CD14-positive monocyte (primary cell): ENCODE results near the gene ACTA1. TPM values are rescaled to one million over a fixed set of nuclear protein-coding genes. Genes with fewer than 3 reads are reported as not detected.
A peak's percentile ranks its signal among the peaks of the same experiment; 100 is the strongest.

Experiments used
- DNase-seq, 3 donors: peaks; one replicate each; pipeline ENCODE4 v3.0.0-alpha.2; 2011 to 2022
- H2AFZ ChIP-seq: 2 replicates; pipeline ENCODE4 v1.6.0; 2012; ENCODE audit warnings: mild to moderate bottlenecking, low read depth, low read length, inconsistent platforms; ENCODE audit not compliant: insufficient read depth, poor library complexity, severe bottlenecking
- H3K27ac ChIP-seq, 2 donors: 1 replicate in 1 of 2; 2 replicates in 1 of 2; pipeline ENCODE4 v1.5.1; 2012 to 2013; ENCODE audit warnings: low read length in 2 of 2, control low read depth in 1 of 2, inconsistent platforms in 1 of 2, low read depth in 1 of 2, mild to moderate bottlenecking in 1 of 2
- H3K27me3 ChIP-seq, 2 donors: one replicate each; pipeline versions ENCODE4 v1.6.0 to v1.6.1; 2011 to 2013; ENCODE audit warnings: low read length in 2 of 2; ENCODE audit not compliant: control insufficient read depth in 2 of 2, insufficient read depth in 2 of 2
- H3K36me3 ChIP-seq, 2 donors: replicated peaks in 1 of 2; 1 replicate in 1 of 2; 2 replicates in 1 of 2; pipeline versions ENCODE4 v1.5.1 to v1.6.1; 2012 to 2013; ENCODE audit warnings: low read length in 2 of 2, control low read depth in 1 of 2, inconsistent platforms in 1 of 2, mild to moderate bottlenecking in 1 of 2; ENCODE audit not compliant: insufficient read depth in 2 of 2, control insufficient read depth in 1 of 2
- H3K4me1 ChIP-seq, 2 donors: 1 replicate in 1 of 2; 2 replicates in 1 of 2; pipeline versions ENCODE4 v1.5.1 to v1.6.1; 2012 to 2013; ENCODE audit warnings: low read length in 2 of 2, control low read depth in 1 of 2, inconsistent platforms in 1 of 2, mild to moderate bottlenecking in 1 of 2, moderate library complexity in 1 of 2; ENCODE audit not compliant: insufficient read depth in 2 of 2, control insufficient read depth in 1 of 2
- H3K4me2 ChIP-seq: replicated peaks from 2 replicates; pipeline ENCODE3; 2012; ENCODE audit warnings: low read length, moderate library complexity, mild to moderate bottlenecking; ENCODE audit not compliant: poor library complexity, severe bottlenecking; ENCODE audit errors: extremely low read depth
- H3K4me3 ChIP-seq, 3 experiments: fragments of 200-600 bp in 1 of 3; sonication (generic) in 1 of 3; replicated peaks in 1 of 3; 1 replicate in 2 of 3; 2 replicates in 1 of 3; pipeline ENCODE4 v1.5.1; 2011 to 2013; ENCODE audit warnings: low read length in 3 of 3, mild to moderate bottlenecking in 3 of 3, control low read depth in 2 of 3, low read depth in 2 of 3, inconsistent platforms in 1 of 3, moderate library complexity in 1 of 3
- H3K79me2 ChIP-seq: 2 replicates; pipeline ENCODE4 v1.6.0; 2012; ENCODE audit warnings: mild to moderate bottlenecking, control low read depth, inconsistent platforms, low read length, moderate library complexity; ENCODE audit not compliant: insufficient read depth
- H3K9ac ChIP-seq: 2 replicates; pipeline ENCODE4 v1.6.0; 2017; ENCODE audit warnings: low read length, mild to moderate bottlenecking; ENCODE audit not compliant: insufficient read depth, poor library complexity, severe bottlenecking
- H3K9me3 ChIP-seq, 2 donors: replicated peaks in 1 of 2; 1 replicate in 1 of 2; 2 replicates in 1 of 2; pipeline versions ENCODE4 v1.5.1 to v1.6.1; 2012 to 2013; ENCODE audit warnings: low read length in 2 of 2, control low read depth in 1 of 2; ENCODE audit not compliant: control insufficient read depth in 1 of 2, insufficient read depth in 1 of 2
- H4K20me1 ChIP-seq: 2 replicates; pipeline ENCODE4 v1.6.0; 2012; ENCODE audit warnings: mild to moderate bottlenecking, low read length, control low read depth, moderate library complexity; ENCODE audit not compliant: insufficient read depth
- H3K27ac Mint-ChIP-seq, 7 donors: one replicate each; pipeline ENCODE4 v1.8.0; 2020; ENCODE audit warnings: mild to moderate bottlenecking in 7 of 7, mixed read lengths in 7 of 7, moderate library complexity in 6 of 7, inconsistent platforms in 2 of 7
- H3K27me3 Mint-ChIP-seq, 3 donors: one replicate each; pipeline ENCODE4 v1.8.0; 2021 to 2022; ENCODE audit warnings: low read depth in 3 of 3, mild to moderate bottlenecking in 3 of 3, mixed read lengths in 3 of 3, moderate library complexity in 3 of 3, inconsistent platforms in 1 of 3
- H3K36me3 Mint-ChIP-seq, 2 donors: one replicate each; pipeline ENCODE4 v1.8.0; 2020; ENCODE audit warnings: mixed read lengths in 2 of 2, inconsistent platforms in 1 of 2, mild to moderate bottlenecking in 1 of 2
- H3K4me1 Mint-ChIP-seq: one replicate; pipeline ENCODE4 v1.8.0; 2020; ENCODE audit warnings: mild to moderate bottlenecking, mixed read lengths
- H3K4me3 Mint-ChIP-seq, 2 donors: one replicate each; pipeline ENCODE4 v1.8.0; 2020; ENCODE audit warnings: mild to moderate bottlenecking in 2 of 2, mixed read lengths in 2 of 2, moderate library complexity in 1 of 2
- H3K9me3 Mint-ChIP-seq, 7 donors: one replicate each; pipeline ENCODE4 v1.8.0; 2020 to 2022; ENCODE audit warnings: mixed read lengths in 7 of 7, mild to moderate bottlenecking in 6 of 7, moderate library complexity in 6 of 7, inconsistent platforms in 2 of 7
- WGBS: methylation state at CpG from one replicate; pipeline ENCODE4 v1.1.5; 2013; ENCODE audit warnings: missing lambda C conversion rate; ENCODE audit not compliant: insufficient coverage; 5-methylcytosine and 5-hydroxymethylcytosine counted together
- intact Hi-C, 2 donors: fragments of 100-400 bp; cut with micrococcal nuclease; formaldehyde crosslinking; loops; one replicate each; pipeline versions ENCODE4 v1.15.0 to v1.15.1; 2023
- polyA plus RNA-seq, 3 donors: library from polyadenylated mRNA; depleted of rRNA in 1 of 3; unstranded in 2 of 3; stranded (reverse) in 1 of 3; fragments of 300-500 nt in 2 of 3; fragments of >200 nt in 1 of 3; fragmentation: Illumina TruSeq in 2 of 3; gene quantifications; 1 replicate in 2 of 3; 2 replicates in 1 of 3; pipeline ENCODE4 v1.2.3, GENCODE V29; 2012 to 2021
- TF ChIP-seq, protein P1 (sequence below): fragments of 200-600 bp; IDR thresholded peaks from one replicate; pipeline ENCODE4 v1.8.0; 2022; ENCODE audit warnings: antibody characterized with exemption, mild to moderate bottlenecking

The ACTA1 gene
- polyA plus RNA-seq, 3 donors = 0.72 TPM; not detected in 2

DNA sequence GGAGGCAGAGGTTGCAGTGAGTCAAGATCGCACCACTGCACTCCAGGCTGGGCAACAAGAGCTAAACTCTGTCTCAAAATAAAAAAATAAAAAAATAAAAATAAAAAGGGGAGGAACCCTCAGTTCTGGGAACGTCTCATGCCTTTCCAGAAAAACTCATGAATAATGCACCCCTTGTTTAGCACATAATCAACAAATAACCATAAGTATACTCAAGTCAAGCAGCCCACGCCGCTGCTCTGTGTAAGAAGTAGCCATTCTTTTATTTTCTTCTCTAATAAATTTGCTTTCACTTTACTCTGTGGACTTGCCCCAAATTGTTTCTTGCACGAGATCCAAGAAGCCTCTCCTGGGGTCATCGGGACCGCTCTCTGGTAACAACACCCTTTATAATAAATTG lies 14.5 kb upstream of the ACTA1 start:
- no peak overlapping the region for H3K4me3 Mint-ChIP-seq
- Histone ChIP-seq H4K20me1 (no peaks in the 10 kb centered on the region), H2AFZ (no peak overlapping the region), H3K27ac (no peak overlapping the region), H3K4me2 (no peak overlapping the region), H3K4me3 (no peak overlapping the region), H3K4me1 (no peaks in the 10 kb centered on the region), H3K36me3 (peaks cover 63 to 88% of the 10 kb centered on the region in 2 donors), H3K27me3 (no peaks in the 10 kb centered on the region), H3K9me3 (no peaks in the 10 kb centered on the region), H3K79me2 (no peaks in the 10 kb centered on the region), H3K9ac (no peak overlapping the region)
- peaks cover 57 to 86% of the 10 kb centered on the region in 2 donors for H3K36me3 Mint-ChIP-seq
- H3K4me1 Mint-ChIP-seq = no peaks in the 10 kb centered on the region
- peaks cover 0 to 2% (median 0%) of the 10 kb centered on the region in 7 donors for H3K9me3 Mint-ChIP-seq
- H3K27ac Mint-ChIP-seq = peak overlapping the region in 1 of 7 donors; percentile 66
- no peak for DNase-seq
- H3K27me3 Mint-ChIP-seq = no peaks in the 10 kb centered on the region
- intact Hi-C loops = no loop called here
- no CpG with 5 or more reads among the region's 7 CpGs for WGBS
- TF ChIP-seq, protein P1, sequence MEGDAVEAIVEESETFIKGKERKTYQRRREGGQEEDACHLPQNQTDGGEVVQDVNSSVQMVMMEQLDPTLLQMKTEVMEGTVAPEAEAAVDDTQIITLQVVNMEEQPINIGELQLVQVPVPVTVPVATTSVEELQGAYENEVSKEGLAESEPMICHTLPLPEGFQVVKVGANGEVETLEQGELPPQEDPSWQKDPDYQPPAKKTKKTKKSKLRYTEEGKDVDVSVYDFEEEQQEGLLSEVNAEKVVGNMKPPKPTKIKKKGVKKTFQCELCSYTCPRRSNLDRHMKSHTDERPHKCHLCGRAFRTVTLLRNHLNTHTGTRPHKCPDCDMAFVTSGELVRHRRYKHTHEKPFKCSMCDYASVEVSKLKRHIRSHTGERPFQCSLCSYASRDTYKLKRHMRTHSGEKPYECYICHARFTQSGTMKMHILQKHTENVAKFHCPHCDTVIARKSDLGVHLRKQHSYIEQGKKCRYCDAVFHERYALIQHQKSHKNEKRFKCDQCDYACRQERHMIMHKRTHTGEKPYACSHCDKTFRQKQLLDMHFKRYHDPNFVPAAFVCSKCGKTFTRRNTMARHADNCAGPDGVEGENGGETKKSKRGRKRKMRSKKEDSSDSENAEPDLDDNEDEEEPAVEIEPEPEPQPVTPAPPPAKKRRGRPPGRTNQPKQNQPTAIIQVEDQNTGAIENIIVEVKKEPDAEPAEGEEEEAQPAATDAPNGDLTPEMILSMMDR = no peak

DNA sequence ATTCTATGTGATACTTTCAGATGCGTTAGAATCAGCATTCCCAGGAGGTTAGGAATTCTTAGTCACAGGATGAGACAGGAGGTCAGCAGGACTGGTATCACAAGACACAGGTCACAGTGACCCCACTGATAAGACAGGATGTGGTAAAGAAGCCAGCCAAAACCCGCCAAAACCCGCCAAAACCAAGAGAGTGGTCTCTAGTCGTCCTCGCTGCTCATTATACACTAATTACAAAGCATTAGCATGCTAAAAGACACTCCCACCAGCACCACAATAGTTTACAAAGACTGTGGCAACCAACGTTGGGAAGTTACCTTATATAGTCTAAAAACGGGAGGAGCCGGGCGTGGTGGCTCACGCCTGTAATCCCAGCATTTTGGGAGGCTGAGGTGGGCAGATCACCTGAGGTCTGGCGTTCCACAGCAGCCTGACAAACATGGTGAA lies 13.9 kb upstream of the ACTA1 start:
- TF ChIP-seq, protein P1 = no peak

More for the DNA sequence above, 13.9 kb upstream of the ACTA1 start:
- WGBS = 88% methylated on average over 3 of the region's 11 CpGs
- no peaks in the 10 kb centered on the region for H4K20me1 ChIP-seq
- intact Hi-C loops = no loop called here
- H3K27ac ChIP-seq = no peak overlapping the region
- DNase-seq = no peak
- H3K36me3 Mint-ChIP-seq = peaks cover 56 to 91% of the 10 kb centered on the region in 2 donors
- H3K4me1 ChIP-seq = no peaks in the 10 kb centered on the region
- no peak overlapping the region for H3K4me2 ChIP-seq
- no peaks in the 10 kb centered on the region for H3K27me3 ChIP-seq
- peaks cover 0 to 2% (median 0%) of the 10 kb centered on the region in 7 donors for H3K9me3 Mint-ChIP-seq
- H3K4me1 Mint-ChIP-seq = no peaks in the 10 kb centered on the region
- H3K9me3 ChIP-seq = no peaks in the 10 kb centered on the region
- H3K79me2 ChIP-seq = no peaks in the 10 kb centered on the region
- H3K27ac Mint-ChIP-seq = peak overlapping the region in 1 of 7 donors; percentile 42
- H3K36me3 ChIP-seq = peaks cover 67 to 90% of the 10 kb centered on the region in 2 donors
- no peak overlapping the region for H2AFZ ChIP-seq
- no peak overlapping the region for H3K9ac ChIP-seq
- no peaks in the 10 kb centered on the region for H3K27me3 Mint-ChIP-seq
- no peak overlapping the region for H3K4me3 Mint-ChIP-seq
- no peak overlapping the region for H3K4me3 ChIP-seq
